Measurements from ENCODE around the gene OR5M11.

GRCh38 chr11:56509439-56509838 is 33.6 kb downstream of the OR5M11 start:
- no peak for TF ChIP-seq POLR2A (IDR thresholded peaks at IDR 0.05)
- TF ChIP-seq CTCF (IDR thresholded peaks at IDR 0.05) = no peak
- no peak for TF ChIP-seq POLR2AphosphoS5 (IDR thresholded peaks at IDR 0.05)

All from gastroesophageal sphincter (tissue), 3 donors.